ENCODE data around the gene RGS11. TPM values are rescaled to one million over a fixed set of nuclear protein-coding genes. Genes with fewer than 3 reads are reported as not detected.

The RGS11 gene
- total RNA-seq, 1 experiment from 2014 or later: 0.85 TPM

- intact Hi-C loops (cut with micrococcal nuclease; ENCODE audit: unreplicated experiment): no loop called here
- no TSS peak for BruUV-seq (replicated peaks)
- no peak for DNase-seq
- H3K9me3 Mint-ChIP-seq (ENCODE audit: low read depth, unreplicated experiment): no peaks in the 10 kb centered on the region
- peaks cover 47% of the 10 kb centered on the region for H3K36me3 Mint-ChIP-seq (ENCODE audit: insufficient read depth, unreplicated experiment)
- H3K27me3 Mint-ChIP-seq (ENCODE audit: unreplicated experiment): no peaks in the 10 kb centered on the region
- no peak overlapping the region for H3K27ac Mint-ChIP-seq (ENCODE audit: unreplicated experiment)
- TF ChIP-seq CTCF (IDR thresholded peaks at IDR 0.05; ENCODE audit: unreplicated experiment): no peak
- CTCF ChIA-PET: interaction anchor here (1.1 kb wide), 1 partner anchor 19 kb away, joined by 3 read pairs; the partner anchor contains the start of gene FAM234A
- H3K4me1 Mint-ChIP-seq (ENCODE audit: low read depth, unreplicated experiment): peaks cover 11% of the 10 kb centered on the region
- no peak overlapping the region for H3K4me3 Mint-ChIP-seq (ENCODE audit: low read depth, unreplicated experiment)
Measured at GRCh38 chr16:254461-254860, 21.3 kb downstream of the RGS11 start.

- H3K27ac Mint-ChIP-seq (ENCODE audit: unreplicated experiment): no peak overlapping the region
- H3K36me3 Mint-ChIP-seq (ENCODE audit: insufficient read depth, unreplicated experiment): peaks cover 47% of the 10 kb centered on the region
- CTCF ChIA-PET: interaction anchor here (1.1 kb wide), 1 partner anchor 19 kb away, joined by 3 read pairs; the partner anchor contains the start of gene FAM234A
- intact Hi-C loops (cut with micrococcal nuclease; ENCODE audit: unreplicated experiment): no loop called here
- H3K9me3 Mint-ChIP-seq (ENCODE audit: low read depth, unreplicated experiment): no peaks in the 10 kb centered on the region
- BruUV-seq (replicated peaks): no TSS peak
- no peaks in the 10 kb centered on the region for H3K27me3 Mint-ChIP-seq (ENCODE audit: unreplicated experiment)
- TF ChIP-seq CTCF (IDR thresholded peaks at IDR 0.05; ENCODE audit: unreplicated experiment): no peak
- peaks cover 11% of the 10 kb centered on the region for H3K4me1 Mint-ChIP-seq (ENCODE audit: low read depth, unreplicated experiment)
- no peak for DNase-seq
- no peak overlapping the region for H3K4me3 Mint-ChIP-seq (ENCODE audit: low read depth, unreplicated experiment)
Measured at GRCh38 chr16:253833-254232, 21.9 kb downstream of the RGS11 start.

- no peak overlapping the region for H3K4me3 Mint-ChIP-seq (ENCODE audit: low read depth, unreplicated experiment)
- H3K36me3 Mint-ChIP-seq (ENCODE audit: insufficient read depth, unreplicated experiment): peaks cover 42% of the 10 kb centered on the region
- intact Hi-C loops (cut with micrococcal nuclease; ENCODE audit: unreplicated experiment): no loop called here
Measured at GRCh38 chr16:252366-253337, 23.1 kb downstream of the RGS11 start.

GRCh38 chr16:249431-249830 lies 26.3 kb downstream of the RGS11 start:
- no peaks in the 10 kb centered on the region for H3K9me3 Mint-ChIP-seq (ENCODE audit: low read depth, unreplicated experiment)
- BruUV-seq (replicated peaks): no TSS peak
- intact Hi-C loops (cut with micrococcal nuclease; ENCODE audit: unreplicated experiment): no loop called here
- CTCF ChIA-PET: interaction anchor here (1.6 kb wide), 1 partner anchor 14 kb away, joined by 5 read pairs; no protein-coding TSS in a partner anchor
- no peak overlapping the region for H3K27ac Mint-ChIP-seq (ENCODE audit: unreplicated experiment)
- TF ChIP-seq CTCF (IDR thresholded peaks at IDR 0.05; ENCODE audit: unreplicated experiment): no peak
- peaks cover 18% of the 10 kb centered on the region for H3K36me3 Mint-ChIP-seq (ENCODE audit: insufficient read depth, unreplicated experiment)
- H3K27me3 Mint-ChIP-seq (ENCODE audit: unreplicated experiment): no peaks in the 10 kb centered on the region
- no peak overlapping the region for H3K4me3 Mint-ChIP-seq (ENCODE audit: low read depth, unreplicated experiment)
- H3K4me1 Mint-ChIP-seq (ENCODE audit: low read depth, unreplicated experiment): peaks cover 11% of the 10 kb centered on the region
- no peak for DNase-seq

More at GRCh38 chr16:252366-253337, 23.1 kb downstream of the RGS11 start:
- no TSS peak for BruUV-seq (replicated peaks)
- no peak for DNase-seq
- TF ChIP-seq CTCF (IDR thresholded peaks at IDR 0.05; ENCODE audit: unreplicated experiment): no peak
- peaks cover 11% of the 10 kb centered on the region for H3K4me1 Mint-ChIP-seq (ENCODE audit: low read depth, unreplicated experiment)
- no peaks in the 10 kb centered on the region for H3K9me3 Mint-ChIP-seq (ENCODE audit: low read depth, unreplicated experiment)
- CTCF ChIA-PET: interaction anchor here (0.6 kb wide), 1 partner anchor 12 kb away, joined by 3 read pairs; no protein-coding TSS in a partner anchor
- no peak overlapping the region for H3K27ac Mint-ChIP-seq (ENCODE audit: unreplicated experiment)
- H3K27me3 Mint-ChIP-seq (ENCODE audit: unreplicated experiment): no peaks in the 10 kb centered on the region
